Superior temporal gyrus (tissue), 1 donor: Measurements from ENCODE around the gene POLR1A.

Experiments used
- DNase-seq: peaks from one replicate; pipeline ENCODE4 v3.0.0-alpha.2; 2016; ENCODE audit errors: extremely low spot score

POLR1A gene

GRCh38 chr2:86037795-86038192, 67.9 kb downstream of the POLR1A start:
- no peak for DNase-seq

- DNase-seq: no peak
These were observed 68.4 kb downstream of the POLR1A start for GRCh38 chr2:86037141-86037794.

GRCh38 chr2:86036669-86037138, 69.0 kb downstream of the POLR1A start:
- DNase-seq: no peak

GRCh38 chr2:86035883-86036668, 69.6 kb downstream of the POLR1A start:
- DNase-seq: peak; percentile 73

- DNase-seq: no peak
These were observed 70.3 kb downstream of the POLR1A start for GRCh38 chr2:86035376-86035882.

GRCh38 chr2:86033751-86034692, 71.7 kb downstream of the POLR1A start:
- no peak for DNase-seq

- no peak for DNase-seq
These were observed 72.7 kb downstream of the POLR1A start for GRCh38 chr2:86032861-86033595.

- DNase-seq: no peak
These were observed 74.1 kb downstream of the POLR1A start for GRCh38 chr2:86031606-86032005.

GRCh38 chr2:86031151-86031550, 74.5 kb downstream of the POLR1A start:
- no peak for DNase-seq

GRCh38 chr2:86029873-86030272, 75.8 kb downstream of the POLR1A start:
- DNase-seq: no peak

GRCh38 chr2:86028766-86029381, 76.8 kb downstream of the POLR1A start:
- DNase-seq: no peak

- DNase-seq: no peak
These were observed 77.5 kb downstream of the POLR1A start for GRCh38 chr2:86027922-86028765.

GRCh38 chr2:86027196-86027921, 78.3 kb downstream of the POLR1A start:
- DNase-seq: no peak

- DNase-seq: no peak
These were observed 79.0 kb downstream of the POLR1A start for GRCh38 chr2:86026744-86027065.

- no peak for DNase-seq
These were observed 79.5 kb downstream of the POLR1A start for GRCh38 chr2:86025976-86026743.

GRCh38 chr2:86025229-86025820, 80.4 kb downstream of the POLR1A start:
- peak; percentile 51 for DNase-seq

- DNase-seq: no peak
These were observed 82.3 kb downstream of the POLR1A start for GRCh38 chr2:86023366-86023712.
